CD4-positive, alpha-beta memory T cell (primary cell): ENCODE measurements around the gene CLK2. TPM values are rescaled to one million over a fixed set of nuclear protein-coding genes. Genes with fewer than 3 reads are reported as not detected.
A peak's percentile ranks its signal among the peaks of the same experiment; 100 is the strongest.

Experiments
- CTCF ChIA-PET: fragments of 350-600 bp; sonication (Branson Sonifier 250); formaldehyde crosslinking; loops from one replicate; lab custom pipeline; 2021; ENCODE audit warnings: inconsistent platforms; ENCODE audit not compliant: partially characterized antibody; lab: Charles Lee
- POLR2A ChIA-PET: fragments of 350-600 bp; sonication (Branson Sonifier 250); formaldehyde crosslinking; loops from one replicate; lab custom pipeline; 2021; ENCODE audit not compliant: partially characterized antibody; lab: Charles Lee
- DNase-seq, 5 donors: peaks; one replicate each; pipeline versions ENCODE4 v3.0.0 to v3.0.0-alpha.2; 2020 to 2022; ENCODE audit warnings: mixed read lengths in 1 of 5
- H3K27ac ChIP-seq: one replicate; pipeline ENCODE4 v1.7.0; 2013; ENCODE audit warnings: low read depth, low read length
- H3K27me3 ChIP-seq: 2 replicates; pipeline ENCODE4 v1.7.0; 2013; ENCODE audit warnings: mild to moderate bottlenecking, low read length, moderate library complexity; ENCODE audit not compliant: insufficient read depth
- H3K36me3 ChIP-seq: 2 replicates; pipeline ENCODE4 v1.7.0; 2013; ENCODE audit warnings: mild to moderate bottlenecking, low read length, moderate library complexity; ENCODE audit not compliant: insufficient read depth
- H3K4me1 ChIP-seq: 2 replicates; pipeline ENCODE4 v1.7.0; 2013; ENCODE audit warnings: mild to moderate bottlenecking, low read length, moderate library complexity; ENCODE audit not compliant: insufficient read depth
- H3K4me3 ChIP-seq, 2 donors: one replicate each; pipeline ENCODE4 v1.7.0; 2013; ENCODE audit warnings: low read length in 2 of 2, mild to moderate bottlenecking in 1 of 2
- H3K9me3 ChIP-seq, 2 donors: one replicate each; pipeline ENCODE4 v1.7.0; 2013; ENCODE audit warnings: low read length in 2 of 2, control low read depth in 1 of 2; ENCODE audit not compliant: control insufficient read depth in 1 of 2
- H3K27ac Mint-ChIP-seq, 7 donors: one replicate each; pipeline ENCODE4 v1.8.0; 2020 to 2021; ENCODE audit warnings: mixed read lengths in 7 of 7, mild to moderate bottlenecking in 6 of 7, inconsistent platforms in 3 of 7, moderate library complexity in 3 of 7
- H3K27me3 Mint-ChIP-seq, 2 donors: one replicate each; pipeline ENCODE4 v1.8.0; 2020 to 2021; ENCODE audit warnings: mixed read lengths in 2 of 2
- H3K36me3 Mint-ChIP-seq, 2 donors: one replicate each; pipeline ENCODE4 v1.8.0; 2020 to 2021; ENCODE audit warnings: mixed read lengths in 2 of 2, inconsistent platforms in 1 of 2, mild to moderate bottlenecking in 1 of 2
- H3K4me1 Mint-ChIP-seq, 4 donors: one replicate each; pipeline ENCODE4 v1.8.0; 2020 to 2021; ENCODE audit warnings: mixed read lengths in 4 of 4, mild to moderate bottlenecking in 1 of 4
- H3K4me3 Mint-ChIP-seq, 8 donors: one replicate each; pipeline ENCODE4 v1.8.0; 2020 to 2021; ENCODE audit warnings: mixed read lengths in 8 of 8, mild to moderate bottlenecking in 7 of 8, moderate library complexity in 6 of 8, inconsistent platforms in 3 of 8
- H3K9me3 Mint-ChIP-seq, 8 donors: one replicate each; pipeline ENCODE4 v1.8.0; 2020 to 2021; ENCODE audit warnings: mixed read lengths in 8 of 8, mild to moderate bottlenecking in 5 of 8, inconsistent platforms in 3 of 8, moderate library complexity in 1 of 8
- intact Hi-C: fragments of 100-400 bp; cut with micrococcal nuclease; formaldehyde crosslinking; loops from one replicate; pipeline ENCODE4 v1.15.1; 2023
- polyA plus RNA-seq, 2 donors: library from polyadenylated mRNA; unstranded; fragments of 300-500 nt; fragmentation: Illumina TruSeq; gene quantifications; one replicate each; pipeline ENCODE4 v1.2.3, GENCODE V29; 2021
- total RNA-seq, 2 experiments: library from RNA; stranded (reverse); gene quantifications; one replicate each; pipeline ENCODE4 v1.2.3, GENCODE V29; 2021

CLK2 gene
- total RNA-seq (100 to 1,000 TPM; 123 to 126 TPM), polyA plus RNA-seq (10 to 100 TPM; 11.4 to 21.5 TPM)

GRCh38 chr1:155273343-155274245 is at the start of gene CLK2:
Gene CLK2, minus strand, starts transcription at chr1:155273504. Its CDS starts 2,527 bp downstream, at chr1:155270977.
- Histone ChIP-seq H3K27ac (peak within 1 kb of the TSS; percentile 53), H3K27me3 (no peaks in the 10 kb centered on the region), H3K36me3 (peaks cover 21% of the 10 kb centered on the region), H3K4me3 (peak within 1 kb of the TSS; percentile 62 to 64), H3K9me3 (no peaks in the 10 kb centered on the region), H3K4me1 (peaks cover 42% of the 10 kb centered on the region)
- H3K9me3 Mint-ChIP-seq: peaks cover 0 to 2% (median 0%) of the 10 kb centered on the region in 8 donors
- ChIA-PET POLR2A (interaction anchor here (0.7 to 5.8 kb wide), 18 partner anchors 10 to 586 kb away, joined by 3 to 53 read pairs (median 4); partner anchors contain the start of genes ENTREP3, FDPS, SCAMP3 and SYT11), CTCF (interaction anchor here (0.5 to 5.2 kb wide), 9 partner anchors 10 to 1053 kb away, joined by 3 to 44 read pairs (median 4); partner anchors contain the start of genes RUSC1 and SCAMP3)
- no peaks in the 10 kb centered on the region for H3K27me3 Mint-ChIP-seq
- H3K27ac Mint-ChIP-seq: peak within 1 kb of the TSS; percentile 93 to 99 (median 96)
- intact Hi-C loops: loop anchor here (1.0 to 10.0 kb wide), 6 partner anchors 11 to 291 kb away; partner anchors contain the start of genes ASH1L, ENTREP3, FDPS and SCAMP3
- DNase-seq: peak; percentile 90 to 95 (median 93)
- peaks cover 16 to 38% of the 10 kb centered on the region in 2 donors for H3K36me3 Mint-ChIP-seq
- peaks cover 30 to 56% (median 41%) of the 10 kb centered on the region in 4 donors for H3K4me1 Mint-ChIP-seq
- peak within 1 kb of the TSS; percentile 91 to 100 (median 98) for H3K4me3 Mint-ChIP-seq

- Mint-ChIP-seq H3K4me3 (peak overlapping the region; percentile 39 to 78 (median 71)), H3K9me3 (no peaks in the 10 kb centered on the region), H3K4me1 (peaks cover 15 to 50% (median 29%) of the 10 kb centered on the region in 4 donors), H3K27ac (peak overlapping the region in 3 of 7 donors; percentile 25 to 41 (median 38)), H3K27me3 (no peaks in the 10 kb centered on the region), H3K36me3 (peaks cover 5 to 12% of the 10 kb centered on the region in 2 donors)
- ChIA-PET POLR2A (interaction anchor here (1.1 to 3.7 kb wide), 12 partner anchors 13 to 240 kb away, joined by 4 to 39 read pairs (median 10); partner anchors contain the start of genes ASH1L, CLK2, FDPS and MTX1), CTCF (interaction anchor here (0.8 to 10.1 kb wide), 11 partner anchors 9 to 129 kb away, joined by 3 to 143 read pairs (median 4); partner anchors contain the start of genes CLK2 and HCN3)
- H3K27ac ChIP-seq: peak overlapping the region; percentile 96
- H3K36me3 ChIP-seq: no peaks in the 10 kb centered on the region
- no peak for DNase-seq
- peaks cover 31% of the 10 kb centered on the region for H3K4me1 ChIP-seq
- H3K4me3 ChIP-seq: no peak overlapping the region
- intact Hi-C loops: loop anchor here (5.0 to 10.0 kb wide), 2 partner anchors 148 to 385 kb away; partner anchors contain the start of genes KRTCAP2, PMVK and TRIM46
- H3K9me3 ChIP-seq: no peaks in the 10 kb centered on the region
- no peaks in the 10 kb centered on the region for H3K27me3 ChIP-seq
Observed at GRCh38 chr1:155322571-155322952, 49.3 kb upstream of the CLK2 start.

GRCh38 chr1:155321639-155322503 is 48.6 kb upstream of the CLK2 start:
- Mint-ChIP-seq H3K4me3 (peak overlapping the region; percentile 39 to 85 (median 74)), H3K36me3 (peaks cover 5 to 14% of the 10 kb centered on the region in 2 donors), H3K27ac (peak overlapping the region in 4 of 7 donors; percentile 25 to 68 (median 40)), H3K4me1 (peaks cover 16 to 50% (median 29%) of the 10 kb centered on the region in 4 donors), H3K9me3 (no peaks in the 10 kb centered on the region), H3K27me3 (no peaks in the 10 kb centered on the region)
- no peak overlapping the region for H3K4me3 ChIP-seq
- no peak overlapping the region for H3K27ac ChIP-seq
- ChIA-PET CTCF (interaction anchor here (0.8 to 10.1 kb wide), 11 partner anchors 8 to 115 kb away, joined by 3 to 143 read pairs (median 4); partner anchors contain the start of genes CLK2 and HCN3), POLR2A (interaction anchor here (0.6 to 3.7 kb wide), 12 partner anchors 14 to 1344 kb away, joined by 3 to 39 read pairs (median 9); partner anchors contain the start of genes CLK2, FDPS, JTB and SCAMP3)
- H3K4me1 ChIP-seq: peaks cover 31% of the 10 kb centered on the region
- no peaks in the 10 kb centered on the region for H3K36me3 ChIP-seq
- intact Hi-C loops: loop anchor here (5.0 to 10.0 kb wide), 2 partner anchors 147 to 385 kb away; partner anchors contain the start of genes KRTCAP2, PMVK and TRIM46
- DNase-seq: no peak
- H3K27me3 ChIP-seq: no peaks in the 10 kb centered on the region
- no peaks in the 10 kb centered on the region for H3K9me3 ChIP-seq

- ChIA-PET CTCF (interaction anchor here (1.0 to 10.1 kb wide), 8 partner anchors 13 to 183 kb away, joined by 3 to 143 read pairs (median 8); partner anchors contain the start of genes CLK2 and HCN3), POLR2A (interaction anchor here (0.6 to 3.7 kb wide), 10 partner anchors 13 to 236 kb away, joined by 3 to 39 read pairs (median 4); partner anchors contain the start of genes CLK2, FDPS, HCN3 and SCAMP3)
- Mint-ChIP-seq H3K9me3 (no peaks in the 10 kb centered on the region), H3K36me3 (peaks cover 5 to 16% of the 10 kb centered on the region in 2 donors), H3K27me3 (no peaks in the 10 kb centered on the region), H3K4me3 (peak within 1 kb of the TSS; percentile 69 to 85 (median 76)), H3K27ac (peak within 1 kb of the TSS; percentile 28 to 82 (median 57)), H3K4me1 (peaks cover 13 to 45% (median 25%) of the 10 kb centered on the region in 4 donors)
- intact Hi-C loops: loop anchor here (5.0 to 10.0 kb wide), 2 partner anchors 146 to 384 kb away; partner anchors contain the start of genes KRTCAP2, PMVK and TRIM46
- Histone ChIP-seq H3K27ac (no peak within 1 kb of the TSS), H3K4me1 (peaks cover 31% of the 10 kb centered on the region), H3K27me3 (no peaks in the 10 kb centered on the region), H3K4me3 (peak within 1 kb of the TSS in 1 of 2 donors; percentile 32), H3K9me3 (no peaks in the 10 kb centered on the region), H3K36me3 (no peaks in the 10 kb centered on the region)
- DNase-seq: peak; percentile 54 to 74 (median 62)
Observed at GRCh38 chr1:155320661-155321617, 47.6 kb upstream of the CLK2 start, which contains the start of gene RUSC1. Gene RUSC1, plus strand, starts transcription at chr1:155320894. Its CDS starts 880 bp downstream, at chr1:155321774.

- H3K27me3 Mint-ChIP-seq: no peaks in the 10 kb centered on the region
- Histone ChIP-seq H3K9me3 (no peaks in the 10 kb centered on the region), H3K27ac (no peak overlapping the region), H3K36me3 (no peaks in the 10 kb centered on the region), H3K27me3 (no peaks in the 10 kb centered on the region), H3K4me1 (peaks cover 31% of the 10 kb centered on the region), H3K4me3 (peak overlapping the region in 1 of 2 donors; percentile 32)
- no peaks in the 10 kb centered on the region for H3K9me3 Mint-ChIP-seq
- peaks cover 5 to 16% of the 10 kb centered on the region in 2 donors for H3K36me3 Mint-ChIP-seq
- H3K4me1 Mint-ChIP-seq: peaks cover 12 to 40% (median 23%) of the 10 kb centered on the region in 4 donors
- no peak for DNase-seq
- peak overlapping the region in 6 of 7 donors; percentile 26 to 82 (median 62) for H3K27ac Mint-ChIP-seq
- POLR2A ChIA-PET: interaction anchor here (0.9 to 1.3 kb wide), 3 partner anchors 44 to 70 kb away, joined by 3 to 5 read pairs (median 3); partner anchors contain the start of genes HCN3 and SCAMP3
- peak overlapping the region; percentile 69 to 85 (median 76) for H3K4me3 Mint-ChIP-seq
- intact Hi-C loops: loop anchor here (5.0 to 10.0 kb wide), 2 partner anchors 145 to 383 kb away; partner anchors contain the start of genes KRTCAP2, PMVK and TRIM46
- CTCF ChIA-PET: interaction anchor here (1.4 to 10.1 kb wide), 3 partner anchors 45 to 184 kb away, joined by 3 to 143 read pairs (median 43); partner anchors contain the start of genes CLK2 and HCN3
Observed at GRCh38 chr1:155320252-155320651, 46.9 kb upstream of the CLK2 start.
